Measurements from ENCODE around the gene STRADA. TPM values are rescaled to one million over a fixed set of nuclear protein-coding genes. Genes with fewer than 3 reads are reported as not detected.

Gene STRADA
- total and polyA plus RNA-seq, 2 donors (not counting 3 experiments of a cell fraction or from before 2014, with no cell fraction given), result 47.0 to 53.6 TPM

DNA sequence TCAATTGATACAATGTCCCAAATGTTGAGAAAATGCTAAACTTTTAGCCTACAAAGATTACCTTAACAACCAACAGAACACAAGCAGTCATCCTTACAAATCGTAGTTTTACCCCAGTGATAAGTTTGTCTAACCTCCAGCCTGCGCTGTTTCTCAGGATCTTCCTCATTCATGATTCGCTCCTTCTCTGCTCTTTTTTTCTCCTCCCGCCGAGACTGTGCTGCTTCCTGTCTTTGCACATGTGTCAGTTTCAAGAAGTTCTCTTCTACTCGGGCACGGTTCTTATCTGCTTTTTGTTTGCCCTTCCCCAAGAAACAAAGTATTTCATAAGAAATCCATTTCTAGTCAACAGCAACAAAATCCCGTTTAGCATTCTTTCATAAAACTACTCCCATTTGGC is 10.2 kb upstream of the STRADA start:
- FAIRE-seq, result no peak
- intact Hi-C loops (cut with micrococcal nuclease), result no loop called here
- Histone ChIP-seq H3K4me1 (ENCODE audit: control insufficient read depth, extremely low read depth, insufficient read depth, low read length) (no peaks in the 10 kb centered on the region), H3K4me2 (ENCODE audit: insufficient read depth, low read length) (no peak overlapping the region), H4K20me1 (replicated peaks; ENCODE audit: control insufficient read depth, extremely low read depth, insufficient read depth, low read length) (no peaks in the 10 kb centered on the region), H3K9me3 (replicated peaks; ENCODE audit: control insufficient read depth, insufficient read depth, low read length) (no peaks in the 10 kb centered on the region), H3K79me2 (ENCODE audit: control insufficient read depth, insufficient read depth, low read length) (no peaks in the 10 kb centered on the region), H2AFZ (ENCODE audit: low read depth, low read length) (no peak overlapping the region), H3K27ac (ENCODE audit: insufficient read depth, low read depth, low read length) (no peak overlapping the region), H3K36me3 (ENCODE audit: control insufficient read depth in 2 of 2, extremely low read depth in 1 of 2, insufficient read depth in 2 of 2, low read length in 2 of 2) (peaks cover 17 to 20% of the 10 kb centered on the region in 2 experiments), H3K4me3 (replicated peaks in 1 of 3; ENCODE audit: insufficient read depth in 1 of 3, low read depth in 1 of 3, low read length in 3 of 3) (no peak overlapping the region), H3K27me3 (ENCODE audit: control insufficient read depth in 2 of 2, insufficient read depth in 2 of 2, low read length in 2 of 2) (no peaks in the 10 kb centered on the region), H3K9me1 (replicated peaks; ENCODE audit: control insufficient read depth, extremely low read depth, insufficient read depth, low read length) (no peaks in the 10 kb centered on the region), H3K9ac (replicated peaks; ENCODE audit: extremely low read depth, insufficient read depth, low read length) (no peak overlapping the region)
- no TSS peak for BruUV-seq (replicated peaks)
- ChIA-PET POLR2A (no interaction called here), CTCF (interaction anchor here (0.7 kb wide), 1 partner anchor 68 kb away, joined by 3 read pairs; no protein-coding TSS in a partner anchor)
- no peak for DNase-seq (ENCODE audit: low read depth, low spot score)
- dilution Hi-C loops (cut with MboI; ENCODE audit: extremely low pct_ligation_motif_present, low sequenced_read_pairs), result no loop called here
- TF ChIP-seq MYC (IDR thresholded peaks at IDR 0.05; ENCODE audit: low read depth, low read length), result no peak
- no peak for TF ChIP-seq EZH2 (IDR thresholded peaks at IDR 0.05; ENCODE audit: borderline replicate concordance, low read depth, low read length, severe bottlenecking)
- TF ChIP-seq, protein P1, sequence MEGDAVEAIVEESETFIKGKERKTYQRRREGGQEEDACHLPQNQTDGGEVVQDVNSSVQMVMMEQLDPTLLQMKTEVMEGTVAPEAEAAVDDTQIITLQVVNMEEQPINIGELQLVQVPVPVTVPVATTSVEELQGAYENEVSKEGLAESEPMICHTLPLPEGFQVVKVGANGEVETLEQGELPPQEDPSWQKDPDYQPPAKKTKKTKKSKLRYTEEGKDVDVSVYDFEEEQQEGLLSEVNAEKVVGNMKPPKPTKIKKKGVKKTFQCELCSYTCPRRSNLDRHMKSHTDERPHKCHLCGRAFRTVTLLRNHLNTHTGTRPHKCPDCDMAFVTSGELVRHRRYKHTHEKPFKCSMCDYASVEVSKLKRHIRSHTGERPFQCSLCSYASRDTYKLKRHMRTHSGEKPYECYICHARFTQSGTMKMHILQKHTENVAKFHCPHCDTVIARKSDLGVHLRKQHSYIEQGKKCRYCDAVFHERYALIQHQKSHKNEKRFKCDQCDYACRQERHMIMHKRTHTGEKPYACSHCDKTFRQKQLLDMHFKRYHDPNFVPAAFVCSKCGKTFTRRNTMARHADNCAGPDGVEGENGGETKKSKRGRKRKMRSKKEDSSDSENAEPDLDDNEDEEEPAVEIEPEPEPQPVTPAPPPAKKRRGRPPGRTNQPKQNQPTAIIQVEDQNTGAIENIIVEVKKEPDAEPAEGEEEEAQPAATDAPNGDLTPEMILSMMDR (IDR thresholded peaks at IDR 0.05; ENCODE audit: extremely low read depth in 1 of 2, insufficient read depth in 1 of 2, low read depth in 1 of 2, low read length in 2 of 2), result no peak
- TF ChIP-seq, protein P2, sequence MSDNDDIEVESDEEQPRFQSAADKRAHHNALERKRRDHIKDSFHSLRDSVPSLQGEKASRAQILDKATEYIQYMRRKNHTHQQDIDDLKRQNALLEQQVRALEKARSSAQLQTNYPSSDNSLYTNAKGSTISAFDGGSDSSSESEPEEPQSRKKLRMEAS (IDR thresholded peaks at IDR 0.05; ENCODE audit: insufficient read depth, insufficient read length), result no peak
- TF ChIP-seq POLR2AphosphoS5 (IDR thresholded peaks at IDR 0.05; ENCODE audit: insufficient read depth, low read depth, low read length), result no peak
- TF ChIP-seq POLR2A (IDR thresholded peaks at IDR 0.05; ENCODE audit: low read depth, low read length), result no peak
- no peak for TF ChIP-seq JUN (IDR thresholded peaks at IDR 0.05; ENCODE audit: borderline replicate concordance, insufficient read depth, insufficient read length, low read depth)
- TF ChIP-seq FOS (IDR thresholded peaks at IDR 0.05; ENCODE audit: borderline replicate concordance, insufficient read depth, low read length), result no peak
- TF ChIP-seq GATA2 (IDR thresholded peaks at IDR 0.05; ENCODE audit: insufficient read depth, insufficient read length, low read depth, low read length), result no peak

Measured in endothelial cell of umbilical vein (primary cell).